Measurements from ENCODE around the gene ZNF576.
"Not testable (repeated sequence)": the region's sequence is repeated elsewhere in the genome, so short reads cannot be mapped to it uniquely, and the experiment has no call there.

The ZNF576 gene, protein sequence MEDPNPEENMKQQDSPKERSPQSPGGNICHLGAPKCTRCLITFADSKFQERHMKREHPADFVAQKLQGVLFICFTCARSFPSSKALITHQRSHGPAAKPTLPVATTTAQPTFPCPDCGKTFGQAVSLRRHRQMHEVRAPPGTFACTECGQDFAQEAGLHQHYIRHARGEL

GRCh38 chr19:43595999-43596841 is at the start of gene ZNF576, which contains the start of gene IRGQ:
ZNF576 (plus strand) TSS chr19:43596595; CDS start chr19:43597109, 514 bp downstream.
IRGQ (minus strand) TSS chr19:43596134; CDS start chr19:43595338, 796 bp downstream.
- FAIRE-seq, result peak; percentile 98

- FAIRE-seq, result not testable (repeated sequence)
Measured at GRCh38 chr19:43547926-43548325, 48.5 kb upstream of the ZNF576 start.

DNA sequence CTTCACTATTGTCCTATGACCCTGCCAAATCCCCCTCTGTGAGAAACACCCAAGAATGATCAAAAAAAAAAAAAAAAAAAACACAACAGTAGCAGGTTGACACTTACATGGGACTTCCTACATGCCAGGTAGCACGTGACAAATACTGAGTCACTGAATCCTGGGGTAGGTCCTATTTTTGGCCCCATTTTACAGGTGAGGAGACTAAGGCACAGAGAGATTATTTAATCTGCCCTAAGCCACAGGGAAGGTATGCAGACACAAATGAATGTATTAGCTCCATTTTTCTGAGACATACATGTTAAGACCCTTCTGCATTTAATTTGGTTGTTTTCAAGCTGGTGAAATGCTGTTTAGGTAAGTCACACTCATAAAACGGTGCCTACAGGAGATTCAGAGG is 47.7 kb upstream of the ZNF576 start:
- no peak for FAIRE-seq

GRCh38 chr19:43551399-43552197 is 44.8 kb upstream of the ZNF576 start:
- no peak for FAIRE-seq

- no peak for FAIRE-seq
Measured at GRCh38 chr19:43552198-43552450, 44.3 kb upstream of the ZNF576 start.

- FAIRE-seq, result no peak
Measured at GRCh38 chr19:43552616-43553015, 43.8 kb upstream of the ZNF576 start.

DNA sequence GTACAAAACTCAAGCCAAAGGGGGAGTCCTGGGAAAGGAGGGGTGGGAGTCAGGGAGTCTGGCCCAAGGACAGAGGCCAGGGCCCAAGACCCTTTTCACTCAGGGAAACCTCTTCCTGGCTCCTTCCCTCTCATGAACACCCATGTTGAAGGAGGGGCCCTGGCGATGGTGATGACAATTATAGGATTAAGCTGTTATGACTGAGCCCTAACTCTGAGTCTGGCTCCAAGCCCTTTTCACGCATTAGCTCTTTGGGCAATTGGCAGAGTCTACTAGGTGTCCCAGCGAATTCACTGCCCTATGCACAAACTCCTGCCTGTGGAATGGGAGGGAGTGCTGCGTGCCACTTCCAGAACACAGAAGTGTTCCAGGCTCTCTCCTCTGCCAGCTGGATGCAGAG is 42.7 kb upstream of the ZNF576 start:
- no peak for FAIRE-seq

- FAIRE-seq, result no peak
Measured at GRCh38 chr19:43554317-43554895, 42.0 kb upstream of the ZNF576 start.

DNA sequence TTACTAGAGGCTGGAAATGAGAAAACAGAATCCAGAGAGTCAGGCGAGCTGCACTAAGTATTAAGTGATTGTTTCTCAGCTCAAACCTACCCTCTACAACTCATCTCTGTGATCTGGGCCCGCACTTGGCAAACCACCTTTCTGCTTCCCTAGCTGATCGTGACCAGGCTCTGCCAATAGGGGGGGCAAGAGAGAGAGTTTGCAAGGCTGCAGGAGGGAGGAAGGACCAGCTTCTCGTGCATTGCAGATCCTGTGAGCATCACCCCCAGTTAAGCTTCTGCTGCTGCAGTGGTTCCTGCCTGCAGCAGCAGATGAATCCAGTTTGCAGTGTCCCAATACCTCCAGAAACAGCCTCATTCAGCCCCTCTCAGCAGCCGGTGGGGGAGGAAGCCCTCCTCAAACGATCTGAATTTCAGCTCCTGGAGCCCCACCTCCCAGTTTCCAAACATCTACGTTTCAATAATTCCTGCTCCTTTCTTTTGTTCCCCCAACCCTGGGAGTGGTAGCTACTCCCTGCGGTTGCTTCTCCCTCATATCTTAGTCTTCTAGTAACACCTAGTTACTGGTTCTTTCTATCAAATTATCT is 41.1 kb upstream of the ZNF576 start:
- FAIRE-seq, result no peak

GRCh38 chr19:43560687-43561086 is 35.7 kb upstream of the ZNF576 start:
- FAIRE-seq, result no peak

DNA sequence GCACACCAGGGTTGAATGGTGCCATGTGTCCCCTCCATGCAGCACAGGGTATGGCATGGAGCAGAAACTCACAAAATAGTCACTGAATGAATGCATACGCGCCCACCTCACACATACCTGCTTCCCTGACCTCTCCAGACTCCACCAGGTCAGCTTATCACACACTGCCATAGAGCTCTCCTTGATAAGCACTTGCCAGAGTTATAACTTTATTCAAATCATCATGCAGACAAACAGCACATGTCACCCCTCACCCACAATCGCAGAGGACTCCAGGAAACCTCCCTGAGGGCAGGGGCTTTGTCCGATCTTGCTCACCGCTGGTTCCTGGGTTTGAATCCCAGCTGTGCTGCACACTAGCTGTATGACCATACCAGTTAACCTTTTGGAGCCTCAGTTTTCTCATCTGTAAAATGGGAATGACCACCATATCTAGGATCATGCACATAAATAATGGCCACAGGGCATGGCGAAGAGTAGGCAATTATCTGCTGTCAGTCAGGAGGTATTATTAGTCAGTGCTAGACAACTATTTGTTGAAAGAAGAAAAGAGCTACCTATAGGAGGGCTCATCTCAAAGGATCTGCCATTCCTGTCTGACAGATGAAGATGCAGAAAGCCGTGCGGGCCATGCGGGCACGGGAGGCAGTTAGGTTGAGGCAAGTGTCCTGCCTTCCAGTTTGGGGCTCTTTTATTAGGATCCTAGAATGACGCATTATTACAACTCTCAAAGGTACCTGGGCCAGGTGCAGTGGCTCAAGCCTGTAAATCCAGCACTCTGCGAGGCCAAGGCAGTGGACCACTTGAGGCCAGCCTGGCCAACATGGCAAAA is 35.0 kb upstream of the ZNF576 start:
- no peak for FAIRE-seq

DNA sequence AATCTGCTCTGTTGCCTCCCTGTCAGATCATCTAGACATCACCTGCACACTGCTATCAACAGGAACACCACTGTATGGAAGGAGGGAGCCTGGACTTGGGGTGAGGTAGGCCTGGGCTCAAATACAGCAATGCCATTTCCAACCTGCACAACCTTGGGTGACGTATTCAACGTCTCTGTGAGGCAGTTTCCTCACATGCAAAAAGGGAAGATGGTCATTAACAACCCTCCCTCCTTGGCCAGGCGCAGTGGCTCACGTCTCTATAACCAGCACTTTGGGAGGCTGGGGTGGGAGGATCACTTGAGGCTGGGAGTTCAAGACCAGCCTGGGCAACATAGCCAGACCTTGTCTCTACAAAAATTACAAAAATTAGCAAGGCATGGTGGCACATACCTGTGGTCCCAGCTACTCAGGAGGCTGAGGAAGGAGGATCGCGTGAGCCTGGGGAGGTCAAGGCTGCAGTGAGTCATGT is 34.1 kb upstream of the ZNF576 start:
- no peak for FAIRE-seq

GRCh38 chr19:43562698-43563241 is 33.6 kb upstream of the ZNF576 start:
- no peak for FAIRE-seq

DNA sequence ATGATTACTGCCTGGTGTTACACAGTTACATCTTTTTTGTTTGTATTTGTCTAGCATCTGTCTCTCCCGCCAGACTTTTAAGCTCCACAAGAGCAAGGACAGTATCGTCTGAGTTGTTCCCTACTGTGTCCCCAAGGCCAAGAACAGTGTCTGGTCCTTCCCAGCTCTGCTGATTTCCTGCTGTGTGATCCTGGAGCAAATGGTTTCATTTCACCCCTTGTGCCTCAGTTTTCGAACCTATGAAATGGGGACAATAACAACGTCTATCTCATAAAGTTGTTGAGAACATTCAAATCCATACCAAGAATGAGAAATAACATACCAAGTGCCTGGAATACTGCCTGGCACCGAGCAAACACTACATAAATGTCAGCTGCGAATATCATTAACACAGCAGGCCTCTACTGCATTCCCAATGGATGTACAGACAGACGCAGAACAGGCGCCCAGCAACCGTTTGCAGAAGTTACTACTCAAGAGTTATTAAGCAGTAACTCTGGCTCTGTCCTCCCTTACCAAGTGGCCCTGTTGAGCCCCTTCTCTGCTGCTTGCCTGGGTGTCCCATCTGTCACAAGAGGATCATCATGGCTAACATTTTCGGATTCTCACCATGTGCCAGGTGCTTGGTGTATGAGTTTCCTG is 32.5 kb upstream of the ZNF576 start:
- FAIRE-seq, result no peak

DNA sequence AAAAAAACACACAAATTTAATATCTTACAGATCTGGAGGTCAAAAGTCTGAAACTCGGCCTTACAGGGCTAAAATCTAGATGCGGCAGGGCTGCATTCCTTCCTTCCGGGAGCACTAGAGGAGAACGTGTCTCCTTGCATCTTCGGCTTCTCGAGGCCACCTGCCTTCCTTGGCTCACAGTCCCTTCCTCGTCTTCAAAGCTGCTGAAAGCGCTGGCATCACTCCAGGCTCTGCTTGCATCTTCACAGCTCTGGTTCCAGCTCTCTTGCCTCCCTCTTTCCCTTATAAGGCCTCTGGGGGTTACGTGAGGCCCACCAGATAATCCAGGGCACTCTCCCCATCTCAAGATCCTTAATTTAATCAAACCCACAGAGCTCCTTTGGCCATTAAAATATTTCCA is 31.6 kb upstream of the ZNF576 start:
- FAIRE-seq, result no peak

GRCh38 chr19:43569657-43570056 is 26.7 kb upstream of the ZNF576 start:
- FAIRE-seq, result no peak

DNA sequence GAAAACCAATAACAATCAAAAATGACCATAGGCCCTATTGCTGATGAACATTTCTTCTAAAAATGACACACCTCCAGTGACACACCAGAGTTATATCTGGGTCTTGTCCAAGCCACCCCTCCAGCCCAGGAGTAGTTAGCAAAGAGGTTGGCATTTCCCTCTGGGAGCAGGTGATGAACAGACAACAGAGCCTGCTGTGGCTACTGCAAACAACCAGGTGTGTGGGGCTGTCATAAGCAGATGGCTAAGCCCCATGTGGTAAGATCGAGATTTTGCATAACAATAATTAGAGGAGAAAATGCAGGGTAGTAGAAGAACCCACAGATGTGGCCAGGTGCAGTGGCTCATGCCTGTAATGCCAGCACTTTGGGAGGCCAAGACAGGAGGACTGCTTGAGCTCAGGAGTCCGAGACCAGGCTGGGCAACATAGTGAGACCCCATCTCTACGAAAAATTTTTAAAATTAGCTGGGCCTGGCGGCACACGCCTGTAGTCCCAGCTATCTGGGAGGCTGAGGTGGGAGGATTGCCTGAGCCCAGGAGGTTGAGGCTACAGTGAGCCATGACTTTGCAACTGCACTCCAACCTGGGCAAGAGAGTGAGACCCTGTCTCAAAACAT is 26.1 kb upstream of the ZNF576 start:
- no peak for FAIRE-seq

- no peak for FAIRE-seq
Measured at GRCh38 chr19:43572171-43572588, 24.2 kb upstream of the ZNF576 start.

- no peak for FAIRE-seq
Measured at GRCh38 chr19:43574424-43575155, 21.8 kb upstream of the ZNF576 start.

Measured in A204.1 (cell line).